ENCODE measurements around the gene SLC9A9.
"Not testable (repeated sequence)": the region's sequence is repeated elsewhere in the genome, so short reads cannot be mapped to it uniquely, and the experiment has no call there.

Gene SLC9A9

GRCh38 chr3:143450632-143451031, 397.6 kb downstream of the SLC9A9 start:
- ATAC-seq (replicated peaks) (no peak), DNase-seq (no peak)
- Mint-ChIP-seq H3K9me3 (no peaks in the 10 kb centered on the region), H3K4me3 (no peak overlapping the region), H3K4me1 (peaks cover 8% of the 10 kb centered on the region in 2 donors), H3K27me3 (no peaks in the 10 kb centered on the region), H3K27ac (no peak overlapping the region), H3K36me3 (peaks cover 2 to 8% of the 10 kb centered on the region in 2 donors)

DNA sequence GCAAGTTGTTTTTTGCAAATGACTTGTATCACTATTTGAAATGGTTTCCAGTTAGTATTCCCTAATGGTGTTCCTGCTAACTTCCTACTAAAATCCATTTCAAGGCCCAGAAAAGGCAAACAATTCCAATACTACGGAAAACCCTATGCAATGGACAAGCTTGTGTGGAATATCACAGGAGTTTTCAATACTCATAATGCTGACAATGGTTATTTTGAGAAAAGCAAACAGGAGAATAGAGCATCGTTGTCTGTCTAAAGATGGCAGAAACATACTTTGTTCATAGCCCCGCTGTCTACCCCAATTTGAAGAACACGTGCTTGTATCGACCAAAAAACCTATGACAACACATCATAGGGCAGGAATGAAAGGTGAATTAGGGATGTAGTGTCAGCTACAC, 400.8 kb downstream of the SLC9A9 start:
- Mint-ChIP-seq H3K27me3 (no peaks in the 10 kb centered on the region), H3K9me3 (no peaks in the 10 kb centered on the region), H3K27ac (no peak overlapping the region), H3K4me3 (no peak overlapping the region), H3K4me1 (peaks cover 15 to 29% of the 10 kb centered on the region in 2 donors), H3K36me3 (peaks cover 2 to 14% of the 10 kb centered on the region in 2 donors)
- ATAC-seq (replicated peaks) (no peak), DNase-seq (no peak)

GRCh38 chr3:143445118-143445517, 403.1 kb downstream of the SLC9A9 start:
- DNase-seq (no peak), ATAC-seq (replicated peaks) (peak; percentile 91 to 97)
- peaks cover 8 to 27% of the 10 kb centered on the region in 2 donors for H3K4me1 Mint-ChIP-seq
- H3K27ac Mint-ChIP-seq: no peak overlapping the region
- no peaks in the 10 kb centered on the region for H3K9me3 Mint-ChIP-seq
- H3K4me3 Mint-ChIP-seq: no peak overlapping the region
- no peaks in the 10 kb centered on the region for H3K27me3 Mint-ChIP-seq
- H3K36me3 Mint-ChIP-seq: peaks cover 3 to 14% of the 10 kb centered on the region in 2 donors

DNA sequence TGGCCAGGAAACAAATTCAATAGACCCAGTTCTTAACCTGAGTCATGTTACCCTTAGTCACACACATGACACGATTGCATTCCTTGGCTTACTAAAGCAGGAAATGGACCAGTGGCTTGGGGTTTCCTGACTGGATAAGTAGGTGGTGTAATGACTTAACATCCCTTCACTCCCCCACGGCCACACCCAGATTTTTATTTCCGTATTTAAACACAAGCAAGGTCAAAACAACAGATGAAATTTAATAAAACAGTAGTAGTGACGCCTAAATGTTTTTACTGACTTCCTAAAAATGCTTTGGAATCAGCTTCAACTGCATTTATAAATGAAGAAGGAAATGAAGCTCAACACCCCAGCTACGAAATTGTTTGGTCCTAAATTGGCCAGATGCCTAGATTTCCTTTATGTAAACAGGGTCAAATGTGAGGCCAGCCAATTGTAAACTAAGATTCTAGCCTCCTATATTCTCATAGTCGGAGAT, 404.4 kb downstream of the SLC9A9 start:
- no peak overlapping the region for H3K4me3 Mint-ChIP-seq
- no peaks in the 10 kb centered on the region for H3K9me3 Mint-ChIP-seq
- H3K36me3 Mint-ChIP-seq: peaks cover 3 to 14% of the 10 kb centered on the region in 2 donors
- ATAC-seq (replicated peaks) (peak; percentile 45 to 49), DNase-seq (no peak)
- no peak overlapping the region for H3K27ac Mint-ChIP-seq
- no peaks in the 10 kb centered on the region for H3K27me3 Mint-ChIP-seq
- H3K4me1 Mint-ChIP-seq: peaks cover 8 to 27% of the 10 kb centered on the region in 2 donors

DNA sequence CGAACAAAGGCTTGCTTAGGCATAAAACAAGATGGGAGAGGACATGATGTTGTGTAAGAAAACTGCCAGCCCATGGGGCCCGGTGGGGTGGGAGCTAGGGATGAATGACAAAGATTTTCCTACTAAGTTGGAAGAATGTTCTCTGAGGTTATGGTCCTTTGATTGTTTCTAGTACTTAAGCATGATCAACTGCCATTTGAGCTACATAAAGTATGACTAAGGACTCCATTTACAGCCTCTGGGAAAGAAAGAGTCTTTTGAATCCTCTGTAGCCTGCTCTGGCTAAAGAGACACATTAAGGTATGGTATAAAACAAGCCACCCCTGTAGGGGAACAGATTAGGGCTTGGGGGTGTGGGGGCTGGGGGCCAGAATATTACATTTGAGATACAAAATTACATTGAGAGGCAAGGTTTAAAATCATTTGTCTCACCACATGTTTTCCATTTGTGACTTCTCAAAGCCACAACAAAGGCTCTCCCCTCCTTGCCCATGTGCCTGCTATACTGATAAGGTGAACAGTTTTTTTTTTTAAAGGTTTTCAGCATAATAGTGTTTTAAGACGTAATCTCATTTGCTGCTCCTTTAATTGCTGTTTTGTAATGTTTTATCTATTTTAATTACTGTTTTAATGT, 405.3 kb downstream of the SLC9A9 start:
- Mint-ChIP-seq H3K9me3 (no peaks in the 10 kb centered on the region), H3K4me3 (no peak overlapping the region), H3K27me3 (no peaks in the 10 kb centered on the region), H3K36me3 (peaks cover 3 to 14% of the 10 kb centered on the region in 2 donors), H3K27ac (no peak overlapping the region), H3K4me1 (peaks cover 8 to 27% of the 10 kb centered on the region in 2 donors)
- no peak for DNase-seq
- no peak for ATAC-seq (replicated peaks)

DNA sequence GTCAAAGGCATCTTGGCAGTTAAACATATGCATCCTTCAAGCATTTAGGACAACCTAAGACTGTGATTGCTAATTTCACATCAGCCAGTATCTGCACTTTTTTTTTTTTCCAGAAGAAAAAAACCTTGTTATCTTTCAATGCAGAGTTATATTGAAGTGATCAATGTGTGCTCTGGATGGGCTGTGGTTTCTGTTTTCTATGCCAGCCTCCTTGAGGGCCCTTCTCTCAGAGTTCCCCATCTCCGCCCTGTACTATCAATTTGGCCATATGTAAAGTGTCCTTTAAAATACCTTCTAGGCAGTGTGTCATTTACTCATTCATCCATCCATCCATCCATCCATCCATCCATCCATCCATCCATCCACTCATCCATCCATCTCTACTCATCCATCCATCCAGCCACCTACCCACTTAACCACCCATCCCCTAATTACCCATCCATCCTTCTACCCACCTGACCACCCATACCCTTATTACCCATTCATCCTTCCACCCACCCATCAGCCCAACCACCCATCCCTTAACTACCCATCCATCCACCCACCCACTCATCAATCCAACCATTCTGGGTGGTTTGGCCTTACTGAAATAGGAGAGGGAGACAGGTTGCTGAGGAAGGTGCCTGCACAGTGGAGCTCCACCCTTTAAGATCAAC, 406.6 kb downstream of the SLC9A9 start:
- Mint-ChIP-seq H3K27ac (no peak overlapping the region), H3K4me1 (peaks cover 8 to 27% of the 10 kb centered on the region in 2 donors), H3K4me3 (no peak overlapping the region), H3K9me3 (no peaks in the 10 kb centered on the region), H3K36me3 (peaks cover 3 to 12% of the 10 kb centered on the region in 2 donors), H3K27me3 (no peaks in the 10 kb centered on the region)
- DNase-seq: no peak
- no peak for ATAC-seq (replicated peaks)

DNA sequence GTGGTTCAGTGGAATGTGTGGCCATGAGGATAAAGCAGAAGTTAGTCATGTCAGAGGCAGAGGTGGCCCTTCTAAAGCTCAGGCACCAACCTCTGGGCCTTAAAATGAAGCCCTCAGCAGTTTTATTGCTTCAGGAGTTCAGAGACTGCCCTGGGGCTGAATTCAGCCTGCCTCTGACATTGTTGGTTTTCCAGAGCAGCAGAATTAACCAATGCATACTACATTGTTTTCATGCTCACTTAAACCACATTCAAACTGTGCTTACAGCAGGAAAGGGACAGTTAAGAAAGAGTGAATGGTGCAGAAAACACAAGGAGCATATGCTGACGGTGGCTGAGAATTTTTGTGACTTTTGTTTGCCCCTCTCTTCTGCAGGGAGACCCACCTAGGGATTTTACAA, 408.5 kb downstream of the SLC9A9 start:
- DNase-seq: no peak
- no peaks in the 10 kb centered on the region for H3K27me3 Mint-ChIP-seq
- peaks cover 2 to 22% of the 10 kb centered on the region in 2 donors for H3K4me1 Mint-ChIP-seq
- H3K4me3 Mint-ChIP-seq: no peak overlapping the region
- H3K36me3 Mint-ChIP-seq: peaks cover 2 to 4% of the 10 kb centered on the region in 2 donors
- H3K9me3 Mint-ChIP-seq: no peaks in the 10 kb centered on the region
- ATAC-seq (replicated peaks): no peak
- no peak overlapping the region for H3K27ac Mint-ChIP-seq

- DNase-seq: no peak
- Mint-ChIP-seq H3K27ac (no peak overlapping the region), H3K27me3 (no peaks in the 10 kb centered on the region), H3K4me1 (peaks cover 2 to 13% of the 10 kb centered on the region in 2 donors), H3K4me3 (no peak overlapping the region), H3K36me3 (peaks cover 0 to 2% of the 10 kb centered on the region in 2 donors), H3K9me3 (no peaks in the 10 kb centered on the region)
- no peak for ATAC-seq (replicated peaks)
Observed at GRCh38 chr3:143437405-143437804, 410.9 kb downstream of the SLC9A9 start.

DNA sequence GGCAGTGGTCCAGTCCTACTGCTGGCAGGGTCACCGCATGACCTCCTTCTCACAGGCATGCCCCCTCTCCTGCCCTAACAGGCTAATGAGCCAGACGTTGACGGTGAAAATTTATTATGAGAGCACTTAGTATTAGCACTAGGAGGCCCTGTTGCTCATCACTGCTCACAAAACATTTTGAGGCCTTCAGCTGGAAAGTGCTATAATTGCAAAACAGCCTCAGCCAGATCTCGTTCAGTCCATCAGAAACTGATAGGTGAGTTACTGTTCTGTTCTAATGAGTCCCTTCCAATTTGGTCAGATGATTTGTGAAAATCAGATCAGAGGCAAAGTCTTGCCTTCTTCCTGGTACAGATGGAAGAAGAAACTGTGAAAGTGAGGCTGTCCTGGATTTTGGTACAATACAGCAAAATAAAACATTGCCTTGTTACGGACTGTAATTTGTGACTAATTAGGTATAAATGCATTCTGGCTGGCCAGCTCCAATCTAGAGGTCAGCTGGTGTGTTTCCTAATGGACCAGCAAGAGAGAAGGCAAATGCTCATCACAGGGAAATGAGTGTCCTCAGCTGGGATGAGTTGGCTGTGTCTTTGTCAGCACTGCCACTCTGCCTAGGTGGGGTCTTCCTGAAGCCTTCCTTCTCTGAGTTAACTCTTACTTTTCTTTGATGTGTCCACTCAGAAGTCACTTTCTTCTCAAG, 411.9 kb downstream of the SLC9A9 start:
- DNase-seq: no peak
- H3K36me3 Mint-ChIP-seq: peaks cover 0 to 2% of the 10 kb centered on the region in 2 donors
- no peaks in the 10 kb centered on the region for H3K9me3 Mint-ChIP-seq
- H3K27me3 Mint-ChIP-seq: no peaks in the 10 kb centered on the region
- no peak overlapping the region for H3K27ac Mint-ChIP-seq
- no peak overlapping the region for H3K4me3 Mint-ChIP-seq
- peaks cover 4 to 13% of the 10 kb centered on the region in 2 donors for H3K4me1 Mint-ChIP-seq
- ATAC-seq (replicated peaks): no peak

GRCh38 chr3:143433787-143434378, 414.4 kb downstream of the SLC9A9 start:
- Mint-ChIP-seq H3K4me3 (no peak overlapping the region), H3K4me1 (peaks cover 19 to 25% of the 10 kb centered on the region in 2 donors), H3K36me3 (peaks cover 0 to 2% of the 10 kb centered on the region in 2 donors), H3K27ac (no peak overlapping the region), H3K27me3 (no peaks in the 10 kb centered on the region), H3K9me3 (peaks cover 0 to 2% of the 10 kb centered on the region in 2 donors)
- no peak for DNase-seq
- no peak for ATAC-seq (replicated peaks)

DNA sequence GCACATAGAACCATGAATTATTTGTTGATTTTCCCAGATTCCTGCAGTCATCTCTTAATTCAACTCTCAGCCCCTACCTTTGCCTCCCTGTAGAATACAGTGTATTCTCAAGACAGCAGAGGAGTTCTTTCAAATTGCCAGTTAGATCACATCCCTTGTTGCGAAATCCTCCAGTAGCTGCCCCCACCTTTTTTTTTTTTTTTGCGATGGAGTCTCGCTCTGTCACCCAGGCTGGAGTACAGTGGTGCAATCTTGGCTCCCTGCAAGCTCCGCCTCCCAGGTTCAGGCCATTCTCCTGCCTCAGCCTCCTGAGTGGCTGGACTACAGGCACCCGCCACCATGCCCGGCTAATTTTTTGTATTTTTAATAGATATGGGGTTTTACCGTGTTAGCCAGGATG, 417.0 kb downstream of the SLC9A9 start:
- DNase-seq; H3K27me3 Mint-ChIP-seq; ATAC-seq (replicated peaks); H3K27ac Mint-ChIP-seq; H3K4me3 Mint-ChIP-seq; H3K36me3 Mint-ChIP-seq; H3K9me3 Mint-ChIP-seq: not testable (repeated sequence)
- H3K4me1 Mint-ChIP-seq: peaks cover 32 to 41% of the 10 kb centered on the region in 2 donors

- no peaks in the 10 kb centered on the region for H3K27me3 Mint-ChIP-seq
- DNase-seq: no peak
Observed at GRCh38 chr3:143430568-143430967, 417.7 kb downstream of the SLC9A9 start.

DNA sequence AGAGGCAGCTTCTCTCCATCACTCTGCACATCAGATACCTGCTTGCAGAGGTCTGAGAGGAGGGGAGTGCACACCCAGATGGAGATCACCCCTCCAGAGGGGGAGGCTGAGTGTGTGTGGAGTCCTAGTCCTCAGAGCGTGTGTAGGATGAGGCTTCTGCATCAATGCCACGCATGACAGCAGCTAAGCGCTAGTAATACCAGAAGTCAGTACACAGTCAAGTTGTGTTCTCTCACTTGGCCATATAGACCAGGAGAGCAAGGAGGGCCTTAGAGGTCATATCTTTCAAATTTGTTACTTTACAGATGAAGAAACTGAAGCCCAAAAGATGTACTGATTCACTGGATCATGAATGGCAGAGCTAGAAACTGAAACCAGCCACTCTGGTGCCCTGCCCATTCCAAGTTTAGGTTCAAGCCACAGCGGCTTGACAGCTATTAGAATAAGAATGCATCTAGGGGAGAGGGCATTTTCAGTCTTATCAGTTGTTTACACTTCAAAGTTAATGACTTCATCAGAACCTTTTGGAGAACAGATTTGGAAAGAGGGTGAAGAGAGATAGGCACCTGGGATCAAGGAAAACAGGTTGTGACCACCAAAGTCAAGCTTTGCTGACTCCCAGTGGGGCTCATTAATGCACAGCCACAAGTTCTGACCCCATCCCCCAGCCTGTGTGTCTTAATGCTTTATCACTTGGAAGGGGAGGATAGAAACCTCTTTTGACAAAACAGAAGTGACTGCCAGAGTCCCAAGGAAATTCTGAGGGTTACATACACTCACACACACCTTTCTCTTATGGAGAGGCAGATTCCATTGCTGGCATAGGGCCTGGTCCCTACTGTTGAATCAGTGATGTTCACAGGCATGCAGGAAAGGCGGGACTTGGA, 418.4 kb downstream of the SLC9A9 start:
- H3K4me1 Mint-ChIP-seq: peaks cover 32 to 39% of the 10 kb centered on the region in 2 donors
- peak; percentile 45 to 71 for ATAC-seq (replicated peaks)
- H3K9me3 Mint-ChIP-seq: peaks cover 0 to 2% of the 10 kb centered on the region in 2 donors

More at GRCh38 chr3:143430568-143430967, 417.7 kb downstream of the SLC9A9 start:
- H3K36me3 Mint-ChIP-seq: peaks cover 0 to 2% of the 10 kb centered on the region in 2 donors
- H3K4me3 Mint-ChIP-seq: no peak overlapping the region
- no peak for ATAC-seq (replicated peaks)
- H3K9me3 Mint-ChIP-seq: peaks cover 0 to 2% of the 10 kb centered on the region in 2 donors
- no peak overlapping the region for H3K27ac Mint-ChIP-seq
- H3K4me1 Mint-ChIP-seq: peaks cover 32 to 41% of the 10 kb centered on the region in 2 donors

More for the DNA sequence above, 418.4 kb downstream of the SLC9A9 start:
- peaks cover 0 to 2% of the 10 kb centered on the region in 2 donors for H3K36me3 Mint-ChIP-seq
- no peaks in the 10 kb centered on the region for H3K27me3 Mint-ChIP-seq
- DNase-seq: no peak
- H3K27ac Mint-ChIP-seq: peak overlapping the region; percentile 44
- H3K4me3 Mint-ChIP-seq: no peak overlapping the region

All from stimulated activated naive B cell treated with anti-CD40 and anti-IgM and Interleukin-4, amounts not matched to agents 10 μg/mL and 1 μg/mL and 100 μg/mL, for 72 hours (primary cell).